Fibroblast of mammary gland (primary cell): ENCODE measurements around the gene CTNS.

ENCODE experiments used
- DNase-seq: peaks from one replicate; pipeline ENCODE4 v3.0.0-alpha.2; 2010; ENCODE audit warnings: low read depth
- H3K4me3 ChIP-seq: 2 replicates; pipeline ENCODE4 v1.5.1; 2011; ENCODE audit warnings: low read depth, mild to moderate bottlenecking, low read length, moderate library complexity; ENCODE audit not compliant: control insufficient read depth
- TF ChIP-seq, protein P1 (sequence below): conservative IDR thresholded peaks from 2 replicates; pipeline ENCODE4 v1.5.1; 2011; ENCODE audit warnings: low read depth, low read length, inconsistent platforms; ENCODE audit not compliant: control insufficient read depth, insufficient read depth

The CTNS gene

DNA sequence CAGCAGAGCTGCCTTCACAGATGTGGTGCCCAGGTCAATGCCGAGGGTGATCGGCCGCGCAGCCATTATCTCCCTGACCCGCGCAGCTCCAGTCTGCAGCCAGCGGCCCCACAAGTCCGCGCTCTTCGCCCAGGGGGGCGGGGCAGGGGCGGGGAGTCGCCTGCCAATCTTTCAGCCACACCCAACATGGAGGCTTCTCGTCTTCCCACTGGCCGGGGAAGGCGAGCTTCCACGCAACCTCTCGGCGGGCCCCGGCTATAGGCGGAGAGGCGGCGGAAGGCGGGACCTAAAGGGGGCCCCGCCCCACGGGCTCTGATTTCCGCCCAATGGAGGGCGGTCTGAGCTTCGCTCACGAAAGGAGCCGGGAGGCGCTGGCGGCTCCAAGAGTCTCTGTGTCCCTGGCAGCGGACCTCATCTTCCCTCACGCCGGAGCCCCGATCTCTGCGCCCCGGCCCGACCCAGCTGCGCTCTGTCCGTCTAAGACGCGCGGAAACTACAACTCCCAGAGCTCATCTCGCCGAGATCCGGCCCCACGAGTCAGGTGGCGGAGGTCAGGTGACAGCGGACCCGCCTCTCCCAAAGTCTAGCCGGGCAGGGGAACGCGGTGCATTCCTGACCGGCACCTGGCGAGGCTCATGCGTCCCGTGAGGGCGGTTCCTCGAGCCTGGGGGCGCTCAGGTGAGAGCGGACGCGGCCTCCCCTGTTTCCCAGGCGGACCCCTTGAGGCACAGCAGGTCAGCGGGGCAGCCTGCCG, at the start of gene CTNS, which contains the start of gene SHPK:
CTNS (plus strand) TSS at position 607 of the 754 bp plus-strand sequence. CDS start 3,447 bp downstream, outside the sequence.
SHPK (minus strand) TSS at position 97 of the 754 bp plus-strand sequence; CDS start at position 66, 31 bp downstream.
- TF ChIP-seq, protein P1, sequence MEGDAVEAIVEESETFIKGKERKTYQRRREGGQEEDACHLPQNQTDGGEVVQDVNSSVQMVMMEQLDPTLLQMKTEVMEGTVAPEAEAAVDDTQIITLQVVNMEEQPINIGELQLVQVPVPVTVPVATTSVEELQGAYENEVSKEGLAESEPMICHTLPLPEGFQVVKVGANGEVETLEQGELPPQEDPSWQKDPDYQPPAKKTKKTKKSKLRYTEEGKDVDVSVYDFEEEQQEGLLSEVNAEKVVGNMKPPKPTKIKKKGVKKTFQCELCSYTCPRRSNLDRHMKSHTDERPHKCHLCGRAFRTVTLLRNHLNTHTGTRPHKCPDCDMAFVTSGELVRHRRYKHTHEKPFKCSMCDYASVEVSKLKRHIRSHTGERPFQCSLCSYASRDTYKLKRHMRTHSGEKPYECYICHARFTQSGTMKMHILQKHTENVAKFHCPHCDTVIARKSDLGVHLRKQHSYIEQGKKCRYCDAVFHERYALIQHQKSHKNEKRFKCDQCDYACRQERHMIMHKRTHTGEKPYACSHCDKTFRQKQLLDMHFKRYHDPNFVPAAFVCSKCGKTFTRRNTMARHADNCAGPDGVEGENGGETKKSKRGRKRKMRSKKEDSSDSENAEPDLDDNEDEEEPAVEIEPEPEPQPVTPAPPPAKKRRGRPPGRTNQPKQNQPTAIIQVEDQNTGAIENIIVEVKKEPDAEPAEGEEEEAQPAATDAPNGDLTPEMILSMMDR = no peak
- peak; percentile 92 for DNase-seq
- H3K4me3 ChIP-seq = peak within 1 kb of the TSS; percentile 82

DNA sequence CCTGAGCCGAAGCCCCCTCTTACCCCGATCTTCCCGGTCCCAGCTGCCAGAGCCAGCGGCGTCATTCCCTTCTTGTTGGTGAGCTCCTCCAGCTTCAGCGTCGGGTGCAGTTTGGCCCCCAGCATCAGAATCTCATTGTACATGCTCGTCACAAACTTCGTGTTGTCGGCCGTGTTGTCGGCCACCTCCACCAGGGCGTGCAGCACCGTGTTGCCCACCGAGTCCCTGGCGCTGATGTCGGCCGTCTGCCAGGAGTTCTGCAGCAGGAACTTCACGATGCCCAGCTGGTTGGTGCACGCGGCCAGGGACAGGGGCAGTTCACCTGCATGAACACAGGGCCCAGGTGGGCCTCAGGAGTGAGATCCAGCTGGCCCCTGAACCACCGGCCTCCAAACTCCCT, 46.8 kb upstream of the CTNS start:
- no peak for DNase-seq
- TF ChIP-seq, protein P1 = no peak
- no peak overlapping the region for H3K4me3 ChIP-seq

DNA sequence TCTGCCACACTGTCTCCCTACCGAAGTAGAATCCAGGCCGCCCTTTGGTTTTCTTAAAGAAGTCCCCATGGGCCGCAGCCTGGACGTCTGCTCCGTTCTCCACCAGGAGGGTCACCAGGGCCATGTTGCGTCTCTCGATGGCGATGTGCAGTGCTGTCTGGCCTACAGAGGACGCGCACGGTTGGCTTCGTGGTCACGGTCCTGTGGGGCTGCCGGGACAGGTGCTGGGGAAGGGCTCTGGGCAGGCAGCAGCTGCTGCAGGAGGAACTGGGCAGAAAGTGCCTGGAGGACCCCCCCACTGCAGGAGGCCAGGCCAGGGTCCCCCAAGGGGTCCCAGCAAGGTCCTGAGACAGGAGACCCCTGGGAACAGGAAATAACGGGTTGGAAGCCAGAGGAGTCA, 46.3 kb upstream of the CTNS start:
- TF ChIP-seq, protein P1 = no peak
- no peak overlapping the region for H3K4me3 ChIP-seq
- no peak for DNase-seq

DNA sequence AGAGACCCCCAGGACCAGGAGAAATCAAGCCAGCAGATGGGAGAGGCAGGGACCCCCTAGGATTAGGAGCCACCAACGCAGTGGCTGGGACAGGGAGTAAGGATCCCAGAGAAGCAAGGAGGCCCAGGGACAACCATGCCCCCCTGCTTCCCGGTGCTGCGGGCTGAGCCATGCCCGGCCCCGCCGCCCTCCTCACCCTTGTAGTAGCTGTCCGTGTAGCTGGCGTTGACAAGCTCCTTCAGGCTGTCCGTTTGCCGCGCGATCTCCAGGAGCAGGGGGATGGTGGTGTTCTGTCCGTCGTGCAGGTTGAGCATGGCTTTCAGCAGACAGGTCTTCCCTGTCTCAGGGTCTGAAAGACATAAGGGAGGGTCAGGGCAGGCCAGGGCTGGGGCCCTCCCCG, 45.8 kb upstream of the CTNS start:
- TF ChIP-seq, protein P1 = no peak
- no peak overlapping the region for H3K4me3 ChIP-seq
- no peak for DNase-seq

DNA sequence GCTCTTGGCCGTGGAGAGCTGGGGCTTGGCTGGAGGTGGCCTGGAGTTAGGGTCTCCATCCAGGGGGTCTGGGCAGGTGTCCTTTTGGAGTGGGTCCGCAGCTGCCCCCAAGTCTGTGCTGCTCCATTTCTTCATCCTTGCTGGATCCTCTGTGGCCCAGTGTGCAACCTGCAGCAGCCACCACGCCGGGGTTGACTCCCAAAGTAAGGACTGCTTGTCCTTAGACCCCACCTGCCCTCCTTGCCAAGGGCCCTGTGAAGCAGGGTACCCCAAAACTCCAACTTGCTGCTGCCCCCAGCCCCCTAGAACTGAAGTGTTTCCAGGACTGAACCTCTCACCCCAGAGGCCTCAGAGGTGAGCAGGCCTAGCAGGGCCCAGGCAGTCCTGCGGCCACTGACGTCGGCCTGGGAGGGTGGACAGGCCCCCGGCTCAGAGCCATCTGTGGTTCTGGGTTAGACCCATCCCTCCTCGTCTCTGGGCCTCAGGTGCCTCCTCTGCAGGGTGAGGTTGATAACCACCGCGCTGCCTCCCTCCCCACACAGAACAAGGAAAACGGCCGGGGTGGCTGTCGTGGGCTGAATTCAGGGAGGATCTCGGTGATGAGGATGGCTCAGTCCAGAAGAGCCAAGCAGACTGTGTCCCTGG, 44.2 kb upstream of the CTNS start:
- DNase-seq = no peak
- H3K4me3 ChIP-seq = no peak overlapping the region
- TF ChIP-seq, protein P1 = no peak

DNA sequence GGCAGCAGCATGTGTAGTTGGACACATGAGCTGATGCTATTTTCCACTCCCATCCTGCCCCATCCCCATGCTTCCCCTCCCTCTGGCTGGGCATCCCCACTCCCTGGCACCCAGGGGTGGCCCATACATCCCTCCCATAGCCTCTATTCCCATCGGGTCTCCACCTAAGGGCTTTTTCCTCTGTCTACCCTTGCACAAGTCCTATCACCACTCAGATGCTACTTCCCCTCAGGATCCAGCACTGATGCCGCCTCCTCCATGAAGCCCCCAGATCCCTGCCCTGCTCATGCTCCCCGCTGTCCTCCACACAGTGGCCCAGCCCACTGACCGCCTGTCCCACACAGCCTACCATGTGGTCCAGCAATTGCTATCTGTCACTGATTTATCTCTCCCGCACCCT, 43.2 kb upstream of the CTNS start:
- TF ChIP-seq, protein P1 = no peak
- H3K4me3 ChIP-seq = no peak overlapping the region
- DNase-seq = no peak
